ENCODE results near the gene ATP5MC3.

ATP5MC3 gene

DNA sequence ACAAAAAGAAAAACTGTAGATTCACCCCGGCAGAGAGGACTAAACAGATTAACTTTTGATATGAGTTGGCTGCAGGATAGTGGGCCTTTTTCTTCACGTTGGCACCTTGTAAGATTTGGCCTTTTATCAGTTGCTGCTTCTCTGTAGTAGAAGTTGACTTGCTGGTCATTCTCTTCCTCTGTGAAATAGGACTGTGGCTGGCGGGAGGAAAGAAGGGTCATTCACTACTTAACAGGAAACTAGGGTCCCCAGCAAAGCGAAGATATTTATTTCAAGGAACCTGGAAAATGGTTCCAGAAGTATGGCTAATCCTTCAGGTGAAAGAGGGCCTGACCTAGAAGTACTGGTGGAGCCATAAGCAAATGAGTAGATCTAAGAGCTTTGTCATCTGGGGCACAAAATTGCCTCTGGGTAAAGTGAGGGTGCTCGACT is 383 bp upstream of the ATP5MC3 start:
- TF ChIP-seq POLR2A (IDR thresholded peaks at IDR 0.05; ENCODE audit: low read depth, low read length), result no peak
- no peak for DNase-seq (ENCODE audit: insufficient read length, low spot score)
- FAIRE-seq, result no peak

DNA sequence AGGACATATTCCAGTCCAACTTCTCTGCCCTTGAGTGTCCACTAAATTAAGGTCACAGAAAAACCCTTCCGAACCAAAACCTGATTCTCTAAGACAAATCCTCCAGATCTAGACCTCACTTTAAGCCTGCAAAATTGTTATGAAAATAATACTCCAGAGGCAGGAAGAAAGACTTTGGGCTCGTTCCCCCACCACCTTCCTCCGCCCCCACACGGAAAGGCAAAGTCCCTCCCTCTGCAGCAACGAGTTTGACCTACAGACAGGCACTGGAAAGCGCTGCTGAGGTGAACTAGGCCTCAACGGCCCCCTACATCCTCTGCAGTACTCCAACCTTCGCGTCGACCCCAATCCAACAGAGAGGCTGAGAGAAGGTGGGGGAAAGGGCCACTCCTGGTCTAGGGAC is 808 bp downstream of the ATP5MC3 start:
- TF ChIP-seq POLR2A (IDR thresholded peaks at IDR 0.05; ENCODE audit: low read depth, low read length), result 0 out of 2 replicates have a peak, but pooled peaks have one; percentile 29
- DNase-seq (ENCODE audit: insufficient read length, low spot score), result no peak
- peak; percentile 66 for FAIRE-seq

DNA sequence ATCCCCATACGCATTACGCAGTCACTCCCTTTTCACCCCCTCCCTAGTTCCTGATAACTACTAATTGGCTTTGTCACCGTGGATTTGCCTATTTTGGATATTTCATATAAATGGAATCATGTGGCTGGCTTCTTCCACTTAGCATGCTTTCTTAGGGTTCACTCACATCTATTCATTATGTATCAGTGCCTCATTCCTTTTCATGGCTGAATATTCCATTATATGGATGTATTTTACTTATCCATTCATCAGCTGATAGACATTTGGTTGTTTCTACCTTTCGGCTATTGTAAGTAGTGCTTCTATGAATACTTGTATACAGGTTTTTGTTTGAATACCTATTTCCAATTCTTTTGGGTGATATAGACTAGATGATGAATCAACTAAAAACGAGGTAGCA is 4.9 kb downstream of the ATP5MC3 start:
- FAIRE-seq (peak; percentile 15), DNase-seq (ENCODE audit: insufficient read length, low spot score) (no peak)
- no peak for TF ChIP-seq POLR2A (IDR thresholded peaks at IDR 0.05; ENCODE audit: low read depth, low read length)

- DNase-seq (ENCODE audit: insufficient read length, low spot score) (no peak), FAIRE-seq (peak; percentile 84)
- TF ChIP-seq POLR2A (IDR thresholded peaks at IDR 0.05; ENCODE audit: low read depth, low read length), result no peak
These were observed 5.6 kb downstream of the ATP5MC3 start for GRCh38 chr2:175175896-175176295.

DNA sequence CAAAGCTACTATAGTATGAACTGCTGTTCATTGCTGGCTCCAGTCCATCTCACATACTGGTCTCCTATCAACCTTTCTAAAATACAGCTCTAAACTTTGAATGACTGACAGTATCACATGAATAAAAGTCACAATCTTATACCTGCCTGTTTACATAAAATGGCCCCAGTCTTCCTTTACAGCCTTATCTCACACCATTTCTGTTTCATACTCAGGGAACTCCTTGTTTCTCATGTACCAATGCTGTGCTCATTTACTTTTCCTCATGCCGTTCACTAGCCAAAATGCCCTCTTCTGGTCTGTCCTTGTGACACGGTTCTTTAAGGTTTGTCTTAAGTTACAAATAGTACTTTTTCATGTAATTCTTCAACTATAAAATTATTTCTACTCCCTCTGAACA is 6.2 kb downstream of the ATP5MC3 start:
- TF ChIP-seq POLR2A (IDR thresholded peaks at IDR 0.05; ENCODE audit: low read depth, low read length), result no peak
- no peak for DNase-seq (ENCODE audit: insufficient read length, low spot score)
- FAIRE-seq, result no peak

GRCh38 chr2:175170659-175171304 is 10.7 kb downstream of the ATP5MC3 start:
- DNase-seq (ENCODE audit: insufficient read length, low spot score) (no peak), FAIRE-seq (no peak)
- TF ChIP-seq POLR2A (IDR thresholded peaks at IDR 0.05; ENCODE audit: low read depth, low read length), result no peak

- no peak for TF ChIP-seq POLR2A (IDR thresholded peaks at IDR 0.05; ENCODE audit: low read depth, low read length)
- DNase-seq (ENCODE audit: insufficient read length, low spot score), result no peak
- peak; percentile 15 for FAIRE-seq
These were observed 12.3 kb downstream of the ATP5MC3 start for GRCh38 chr2:175169191-175169590.

GRCh38 chr2:175168564-175168945 is 13.0 kb downstream of the ATP5MC3 start:
- FAIRE-seq (no peak), DNase-seq (ENCODE audit: insufficient read length, low spot score) (no peak)
- peak; percentile 77 for TF ChIP-seq POLR2A (IDR thresholded peaks at IDR 0.05; ENCODE audit: low read depth, low read length)

GRCh38 chr2:175167792-175168563 is 13.5 kb downstream of the ATP5MC3 start, which contains the start of gene ATF2:
TSS of gene ATF2 (minus strand) at chr2:175168203. CDS start at chr2:175136443, 31,760 bp downstream.
- peak; percentile 79 for DNase-seq (ENCODE audit: insufficient read length, low spot score)
- peak; percentile 57; the same call in 1 of the 2 replicates for TF ChIP-seq POLR2A (IDR thresholded peaks at IDR 0.05; ENCODE audit: low read depth, low read length)
- peak; percentile 97 for FAIRE-seq

DNA sequence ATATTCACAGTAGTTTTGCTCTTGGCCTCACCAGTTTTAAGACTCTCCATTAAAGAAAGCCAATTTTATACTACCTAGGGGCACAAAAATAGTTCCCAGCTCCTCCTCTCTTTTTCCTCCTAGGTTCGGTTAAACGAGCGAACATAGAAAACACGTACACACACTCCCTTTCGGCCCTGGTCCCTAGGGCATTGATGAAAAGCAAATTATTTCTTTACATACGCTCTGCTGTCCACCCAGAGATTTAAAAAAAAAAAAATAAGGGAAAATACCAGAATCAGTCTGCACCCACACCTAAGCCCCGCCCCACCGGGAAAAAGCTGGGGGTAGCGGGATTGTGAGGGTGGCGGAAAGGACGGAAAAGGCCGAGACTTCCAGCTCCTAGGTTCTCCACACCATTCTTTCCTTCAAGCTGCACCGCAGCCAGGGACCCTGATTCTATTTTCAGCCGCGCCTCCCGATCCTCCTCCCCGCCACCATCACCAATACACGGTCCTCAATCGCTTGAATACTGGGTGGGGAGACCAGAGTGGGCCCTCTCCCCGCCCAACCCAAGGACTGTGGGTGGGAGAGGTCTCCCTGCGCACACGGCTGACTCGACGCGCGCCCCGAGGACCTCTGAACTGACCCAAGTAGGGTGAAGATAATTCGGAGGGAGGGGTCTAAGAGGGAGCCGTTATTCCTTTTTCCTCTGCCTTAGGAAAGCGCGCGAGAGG is 14.3 kb downstream of the ATP5MC3 start:
- no peak for DNase-seq (ENCODE audit: insufficient read length, low spot score)
- FAIRE-seq, result peak; percentile 58
- no peak; the same call in 1 of the 2 replicates for TF ChIP-seq POLR2A (IDR thresholded peaks at IDR 0.05; ENCODE audit: low read depth, low read length)

- FAIRE-seq, result peak; percentile 20
These were observed 15.2 kb downstream of the ATP5MC3 start for GRCh38 chr2:175166216-175166824.

GRCh38 chr2:175164235-175164634 is 17.3 kb downstream of the ATP5MC3 start:
- DNase-seq (ENCODE audit: insufficient read length, low spot score) (no peak), FAIRE-seq (no peak)
- TF ChIP-seq POLR2A (IDR thresholded peaks at IDR 0.05; ENCODE audit: low read depth, low read length), result no peak

More at GRCh38 chr2:175166216-175166824, 15.2 kb downstream of the ATP5MC3 start:
- no peak for DNase-seq (ENCODE audit: insufficient read length, low spot score)
- no peak for TF ChIP-seq POLR2A (IDR thresholded peaks at IDR 0.05; ENCODE audit: low read depth, low read length)

- DNase-seq (ENCODE audit: insufficient read length, low spot score) (no peak), FAIRE-seq (no peak)
These were observed 22.6 kb downstream of the ATP5MC3 start for GRCh38 chr2:175158894-175159293.

DNA sequence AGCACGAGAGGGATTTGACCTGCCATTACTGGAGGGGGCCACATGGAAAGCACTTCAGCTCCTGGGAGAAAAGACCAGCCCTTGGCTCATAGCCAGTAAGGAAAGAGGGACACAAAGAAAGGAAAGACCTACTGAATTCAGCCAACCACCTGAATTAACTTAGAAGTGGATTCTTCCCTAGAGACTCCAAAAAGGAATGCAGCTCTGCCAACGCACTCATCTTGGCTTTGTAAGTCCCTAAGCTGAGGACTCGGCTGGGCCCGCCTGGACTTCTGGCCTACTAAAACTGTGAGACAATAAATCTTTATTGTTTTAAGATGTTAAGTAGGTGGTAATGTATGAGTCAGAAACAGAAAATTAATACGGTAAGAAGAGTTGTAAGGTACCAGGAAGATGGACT is 25.0 kb downstream of the ATP5MC3 start:
- no peak for TF ChIP-seq POLR2A (IDR thresholded peaks at IDR 0.05; ENCODE audit: low read depth, low read length)
- FAIRE-seq, result no peak
- no peak for DNase-seq (ENCODE audit: insufficient read length, low spot score)

More at GRCh38 chr2:175158894-175159293, 22.6 kb downstream of the ATP5MC3 start:
- TF ChIP-seq POLR2A (IDR thresholded peaks at IDR 0.05; ENCODE audit: low read depth, low read length), result no peak
